Stimulated activated CD8-positive, alpha-beta memory T cell treated with anti-CD3 and anti-CD28 coated beads, Interleukin-4, amount 100 ng/mL, for 48 hours (primary cell): ENCODE results near the gene TMEM201.
A peak's percentile ranks its signal among the peaks of the same experiment; 100 is the strongest.
"Not testable (repeated sequence)": the region's sequence is repeated elsewhere in the genome, so short reads cannot be mapped to it uniquely, and the experiment has no call there.

Source experiments
- DNase-seq: peaks from one replicate; pipeline ENCODE4 v3.0.0-alpha.2; 2020

TMEM201 gene

DNA sequence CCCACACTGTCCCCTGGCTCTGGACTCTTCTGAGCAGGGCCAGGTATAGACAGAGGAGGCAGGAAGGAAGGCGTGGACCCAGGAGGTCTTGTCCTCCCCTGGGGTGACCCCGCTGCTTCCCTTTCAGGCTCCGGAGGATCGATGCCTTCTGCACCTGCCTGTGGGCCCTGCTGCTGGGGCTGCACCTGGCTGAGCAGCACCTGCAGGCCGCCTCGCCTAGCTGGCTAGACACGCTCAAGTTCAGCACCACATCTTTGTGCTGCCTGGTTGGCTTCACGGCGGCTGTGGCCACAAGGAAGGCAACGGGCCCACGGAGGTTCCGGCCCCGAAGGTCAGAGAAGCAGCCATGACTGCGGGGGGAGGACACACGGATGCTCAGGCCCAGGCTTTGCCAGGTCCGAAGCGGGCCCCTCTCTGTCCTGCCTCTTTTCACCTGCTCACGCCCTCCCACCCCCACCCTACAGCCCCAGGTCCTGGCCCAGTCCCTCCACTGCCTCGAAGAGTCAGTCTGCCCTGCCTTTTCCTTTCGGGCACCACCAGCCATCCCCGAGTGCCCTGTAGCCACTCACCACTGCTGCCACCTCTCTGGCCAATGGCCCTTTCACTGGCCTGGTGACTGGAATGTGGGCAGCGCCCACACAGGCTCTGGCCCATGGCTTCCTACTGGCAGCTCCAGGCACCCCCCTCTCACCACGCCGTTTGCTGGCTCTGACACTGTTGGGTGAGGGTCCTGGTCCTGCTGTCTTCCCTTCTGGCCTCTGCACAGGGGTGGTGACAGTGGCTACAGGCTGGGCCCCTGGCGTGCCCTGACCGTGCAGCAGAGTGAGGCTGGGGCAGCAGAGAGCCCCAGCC, 13.5 kb downstream of the TMEM201 start:
- no peak for DNase-seq

DNA sequence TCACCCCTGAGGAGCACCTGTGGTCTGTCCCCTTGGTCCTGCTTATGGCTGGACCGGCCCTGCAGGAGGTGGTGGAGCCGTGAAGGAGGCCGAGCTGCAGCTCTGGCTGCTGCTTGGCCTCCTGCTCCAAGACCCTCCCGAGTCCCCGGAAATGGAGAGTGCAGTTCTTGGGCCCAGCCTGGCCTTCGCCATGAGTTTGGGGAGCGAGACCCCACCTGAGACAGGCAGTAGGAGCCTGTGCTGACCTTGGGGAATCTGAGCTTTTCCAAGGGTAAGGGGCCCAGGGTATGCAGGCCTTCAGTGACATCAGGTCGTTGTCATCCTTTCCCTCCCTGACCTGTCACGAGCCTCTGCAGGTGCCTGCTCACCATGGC, 14.1 kb downstream of the TMEM201 start:
- no peak for DNase-seq

DNA sequence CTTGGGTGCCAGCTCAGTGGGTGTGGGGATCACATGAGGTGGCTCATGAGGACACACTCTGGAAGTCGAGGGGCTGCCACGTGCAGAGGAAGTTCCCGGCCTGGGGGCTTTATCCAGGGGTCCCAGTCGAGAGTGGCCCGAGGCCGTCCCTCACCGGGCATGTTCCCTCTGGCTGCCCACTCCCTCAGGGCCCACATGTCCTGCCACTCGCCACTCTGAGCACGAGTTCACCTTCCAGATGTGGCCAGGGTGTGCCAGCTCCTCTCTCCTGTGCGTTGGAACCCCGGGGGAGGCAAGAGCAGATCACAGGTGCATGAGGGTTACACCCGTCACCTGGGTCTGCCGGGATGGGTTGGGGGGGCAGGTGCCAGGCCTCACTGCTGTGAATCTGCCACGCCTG, 14.6 kb downstream of the TMEM201 start:
- DNase-seq, result no peak

DNA sequence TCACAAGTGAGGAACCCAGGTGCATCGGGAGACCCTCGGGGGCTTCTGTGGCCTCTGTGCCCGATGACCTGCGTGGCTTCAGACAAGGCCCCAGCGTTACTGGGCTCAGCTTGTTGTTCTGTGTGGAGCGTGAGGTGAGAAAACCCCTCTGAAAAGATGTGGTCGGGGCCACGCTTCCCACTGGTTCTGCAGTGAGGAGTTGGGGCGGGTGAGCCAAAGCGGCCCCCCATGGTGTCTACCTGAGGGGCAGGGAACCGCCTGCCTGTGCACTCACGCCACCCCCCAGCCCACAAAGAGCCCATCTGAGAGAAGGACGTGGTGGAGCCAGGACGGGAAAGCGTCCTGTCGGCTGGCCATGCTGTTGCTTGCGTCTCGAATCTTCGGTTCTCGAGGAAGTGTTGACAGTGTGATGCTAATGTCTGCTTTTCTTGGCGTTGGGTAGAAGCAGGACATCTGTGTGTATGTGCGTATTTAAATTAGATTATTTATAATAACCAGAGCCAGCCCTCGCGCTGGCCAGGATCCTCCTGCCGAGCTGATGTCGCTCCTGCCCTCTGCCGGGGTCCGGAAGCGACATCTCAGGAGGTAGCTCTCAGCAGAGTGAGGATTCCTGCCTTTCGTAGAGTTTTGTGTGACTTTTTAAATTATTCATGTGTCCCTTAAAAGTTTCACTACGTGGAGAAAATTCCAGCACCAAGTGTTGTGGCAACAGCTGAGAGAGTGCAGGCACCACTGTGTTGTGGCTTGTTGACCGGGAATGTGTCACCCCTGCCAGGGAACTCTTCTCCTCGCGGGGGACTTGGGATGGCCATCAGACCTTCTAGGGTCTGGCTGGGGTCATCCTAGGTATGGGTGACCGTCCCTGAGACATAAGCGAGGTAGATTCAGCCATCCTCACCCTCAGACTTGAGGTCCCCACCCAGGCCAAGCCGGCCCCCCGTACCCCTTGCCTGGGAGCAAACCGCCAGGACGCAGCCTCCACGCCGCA, 15.3 kb downstream of the TMEM201 start:
- no peak for DNase-seq

DNA sequence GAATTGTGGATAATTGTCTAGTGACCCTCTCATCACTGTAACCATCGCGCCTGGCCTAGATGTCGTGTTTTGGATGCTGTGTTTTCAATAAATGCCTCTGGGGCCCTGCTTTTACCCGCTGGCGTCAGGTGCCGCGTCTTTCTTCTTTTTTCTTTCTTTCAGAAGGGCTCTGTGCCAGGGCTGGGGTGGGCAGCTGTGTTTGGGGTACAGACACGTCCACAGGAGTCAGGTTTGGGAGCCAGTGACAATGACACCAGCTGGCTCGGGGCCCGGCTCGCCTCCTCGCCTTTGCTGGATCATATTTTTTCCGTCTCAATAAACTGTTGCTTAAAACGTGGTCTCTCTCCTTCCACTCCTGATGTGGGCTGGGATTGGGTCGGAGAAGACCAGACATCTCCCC, 16.1 kb downstream of the TMEM201 start:
- no peak for DNase-seq

DNA sequence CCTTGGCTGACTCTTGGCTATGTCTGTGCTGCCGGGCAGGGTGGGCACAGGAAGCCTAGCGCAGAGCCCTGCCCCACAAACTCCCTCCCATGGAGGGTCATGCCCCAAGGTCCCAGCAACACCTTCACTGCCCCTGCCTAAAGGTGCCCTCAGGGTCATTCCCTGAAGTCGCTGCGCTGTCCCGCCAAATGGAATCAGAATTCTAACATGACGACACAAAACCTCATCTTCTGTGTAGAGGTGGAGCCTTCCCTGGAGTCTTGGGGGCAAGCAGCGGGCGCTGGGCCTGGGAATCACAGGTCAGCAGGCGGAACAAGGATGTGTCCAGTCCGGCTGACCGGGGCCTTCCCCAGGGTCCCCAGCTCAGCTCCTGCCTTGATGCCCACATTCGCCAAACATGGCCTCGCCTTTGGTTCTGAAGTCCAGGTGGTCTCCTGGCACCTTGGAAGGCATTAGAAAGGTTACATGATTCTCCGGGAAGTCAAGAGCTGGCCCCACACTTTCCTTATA, 17.3 kb downstream of the TMEM201 start:
- no peak for DNase-seq

DNA sequence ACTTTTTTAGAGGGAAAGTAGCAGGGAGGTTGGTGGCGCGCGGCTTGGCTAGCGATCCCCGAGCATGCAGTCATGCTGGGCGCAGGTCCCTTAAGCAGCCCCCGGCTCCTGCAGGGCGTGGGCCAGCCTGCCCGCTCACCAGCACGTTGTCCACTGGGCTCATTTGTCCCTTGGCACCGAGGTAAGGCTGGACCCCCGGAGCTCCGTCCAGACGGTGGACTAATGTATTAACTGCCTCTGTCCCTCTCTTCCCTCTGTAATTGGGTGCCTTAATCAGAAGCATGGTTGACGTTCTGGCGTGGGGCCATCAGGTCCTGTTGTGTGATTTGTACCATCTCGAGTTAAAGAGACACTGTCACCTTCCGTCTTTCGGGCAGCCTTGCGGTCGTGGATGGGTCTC, 17.7 kb downstream of the TMEM201 start:
- DNase-seq, result no peak

DNA sequence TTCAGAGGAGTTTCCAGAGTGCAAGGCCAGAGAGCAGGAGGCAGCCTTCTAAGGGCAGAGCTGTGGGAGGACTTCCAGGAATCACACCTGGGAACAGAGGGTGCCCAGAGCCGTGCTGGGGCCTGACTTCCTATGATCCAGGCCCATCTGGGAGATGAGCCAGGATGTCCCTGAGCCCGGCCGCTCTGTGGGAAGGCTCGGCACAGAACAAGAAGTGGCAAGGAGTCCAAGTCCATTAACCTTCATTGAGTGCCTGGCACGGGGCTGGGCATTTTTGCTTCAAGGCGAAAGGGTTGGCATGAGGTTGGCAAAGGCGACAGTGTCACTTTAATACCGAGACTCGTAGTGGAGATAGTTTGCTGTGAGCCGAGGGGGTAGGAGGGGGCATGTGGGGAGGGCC, 18.2 kb downstream of the TMEM201 start:
- DNase-seq, result no peak

DNA sequence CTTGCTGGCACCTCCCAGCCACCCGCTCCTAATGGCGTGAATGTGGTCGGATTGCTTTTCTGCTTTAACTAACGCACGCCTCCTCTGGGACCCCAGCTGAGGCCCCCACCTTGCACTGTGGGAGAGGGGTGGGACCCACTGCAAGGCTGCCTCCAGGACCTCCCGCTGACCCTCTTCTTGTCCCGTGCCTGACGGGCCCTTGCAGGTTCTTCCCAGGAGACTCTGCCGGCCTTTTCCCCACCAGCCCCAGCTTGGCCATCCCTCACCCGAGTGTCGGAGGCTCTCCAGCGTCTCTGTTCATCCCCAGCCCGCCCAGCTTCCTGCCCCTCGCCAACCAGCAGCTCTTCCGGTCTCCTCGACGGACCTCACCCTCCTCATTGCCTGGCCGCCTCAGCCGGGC, 18.6 kb downstream of the TMEM201 start:
- DNase-seq, result no peak

DNA sequence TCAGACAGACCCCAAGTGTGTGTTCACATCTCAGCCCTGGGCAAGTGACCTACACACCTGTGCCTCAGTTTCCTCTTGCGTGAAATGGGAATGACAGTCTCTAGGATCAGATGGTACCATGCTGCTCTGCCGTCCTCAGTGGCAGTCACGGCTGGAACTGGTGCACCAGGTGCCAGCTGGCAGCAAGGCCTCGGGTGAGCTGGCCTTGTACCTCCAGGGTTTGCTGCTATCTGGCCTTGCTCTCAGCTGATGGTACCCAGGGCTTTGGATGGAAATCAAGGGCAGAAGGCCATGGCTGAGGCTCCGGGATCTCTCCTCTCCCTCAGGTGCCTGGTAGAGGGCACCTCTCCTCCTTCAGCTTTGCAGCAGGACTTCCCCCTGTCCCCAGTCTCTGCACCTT, 21.3 kb downstream of the TMEM201 start:
- DNase-seq, result no peak

DNA sequence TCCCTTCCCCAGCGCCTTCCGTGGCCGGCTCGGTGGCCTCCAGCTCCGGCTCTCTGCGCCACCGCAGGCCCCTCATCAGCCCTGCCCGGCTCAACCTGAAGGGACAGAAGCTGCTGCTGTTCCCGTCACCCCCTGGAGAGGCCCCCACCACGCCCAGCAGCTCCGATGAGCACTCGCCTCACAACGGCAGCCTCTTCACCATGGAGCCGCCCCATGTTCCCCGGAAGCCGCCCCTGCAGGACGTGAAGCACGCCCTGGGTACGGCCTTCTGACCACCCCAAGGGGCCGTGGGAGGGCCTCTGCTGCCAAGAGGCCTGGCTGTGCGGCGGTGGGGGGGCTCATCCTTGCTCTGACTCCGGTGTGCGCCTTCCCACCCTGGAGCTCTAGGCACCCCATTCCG, 21.8 kb downstream of the TMEM201 start:
- no peak for DNase-seq

DNA sequence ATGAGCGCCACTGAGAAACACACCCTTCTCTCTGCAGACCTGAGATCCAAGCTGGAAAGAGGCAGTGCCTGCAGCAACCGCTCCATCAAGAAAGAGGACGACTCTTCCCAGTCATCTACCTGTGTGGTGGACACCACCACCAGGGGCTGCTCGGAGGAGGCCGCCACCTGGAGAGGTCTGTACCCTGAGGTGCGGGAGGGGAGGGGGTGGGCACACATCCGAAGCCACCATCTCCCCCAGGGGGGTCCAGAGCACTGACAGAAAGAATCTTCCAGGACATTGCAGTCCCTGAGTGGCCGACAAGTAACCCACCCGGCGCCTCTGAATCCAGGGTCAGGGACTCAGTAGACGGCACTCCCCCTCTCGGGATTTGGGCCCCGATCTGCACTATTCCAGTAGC, 23.0 kb downstream of the TMEM201 start:
- no peak for DNase-seq

DNA sequence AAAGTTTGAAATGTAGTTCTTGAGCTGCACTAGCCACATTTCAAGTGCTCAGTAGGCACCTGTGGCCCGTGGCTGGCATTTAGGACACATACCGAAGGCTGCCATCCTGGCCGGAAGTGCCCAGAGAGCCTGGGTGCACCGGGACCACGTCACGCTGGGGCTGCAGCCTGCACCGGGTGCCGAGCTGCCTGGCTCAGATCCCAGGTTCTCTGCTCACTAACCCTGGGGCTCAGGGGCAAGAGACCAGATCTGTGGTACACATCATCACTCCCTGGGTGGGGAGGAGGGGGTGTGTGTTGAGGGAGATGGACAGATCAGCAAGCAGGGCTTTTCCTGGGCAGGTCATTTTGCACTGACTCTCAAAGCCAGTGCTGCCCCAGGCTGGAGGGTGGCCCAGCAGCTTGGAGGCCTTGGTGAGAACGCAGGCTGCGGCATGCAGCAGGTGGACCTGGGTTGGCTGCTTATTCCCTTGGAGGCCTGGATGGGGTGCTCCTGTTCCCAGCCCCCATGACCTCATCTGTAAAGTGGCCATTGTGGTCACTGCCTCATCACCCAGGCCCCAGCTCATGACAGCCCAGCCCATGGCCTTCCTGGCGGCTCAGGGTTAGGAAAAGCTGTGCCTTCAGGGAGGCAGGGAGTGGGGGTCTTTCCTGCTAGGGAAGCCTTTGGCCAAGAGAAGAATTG, 23.6 kb downstream of the TMEM201 start:
- DNase-seq, result no peak

DNA sequence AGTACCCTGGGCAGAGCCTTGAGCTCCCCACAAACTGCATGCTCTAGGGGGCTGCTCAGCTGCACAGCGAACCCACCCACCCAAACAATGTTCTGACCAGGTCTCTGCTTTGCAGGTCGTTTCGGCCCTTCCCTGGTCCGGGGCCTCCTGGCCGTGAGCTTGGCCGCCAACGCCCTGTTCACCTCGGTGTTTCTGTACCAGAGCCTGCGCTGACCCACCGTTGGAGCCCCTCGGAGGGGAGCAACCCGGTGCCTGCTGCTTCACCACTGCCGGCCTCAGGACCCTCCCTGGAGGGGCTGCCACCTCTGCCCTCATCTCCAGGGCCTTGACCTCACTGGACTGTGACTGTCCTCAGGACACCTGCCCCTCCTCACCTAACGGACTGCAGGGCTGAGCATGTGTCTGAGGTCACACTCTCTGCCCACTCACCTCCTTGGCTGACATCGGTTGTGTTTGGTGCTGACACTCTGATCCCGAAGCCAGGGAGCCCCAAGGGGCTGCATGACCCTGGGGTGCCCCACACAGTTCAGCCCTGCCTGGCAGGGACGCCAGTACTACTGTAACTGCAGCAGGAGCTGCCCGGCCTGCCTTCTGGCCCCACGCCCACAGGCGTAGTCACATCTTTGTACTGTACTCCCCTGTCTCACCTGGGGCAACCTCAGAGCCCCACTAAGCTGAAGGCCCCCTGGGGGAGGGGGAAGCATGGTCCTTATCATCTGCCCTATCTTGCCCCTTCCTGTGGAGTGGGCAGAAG, 24.3 kb downstream of the TMEM201 start:
- DNase-seq, result no peak

DNA sequence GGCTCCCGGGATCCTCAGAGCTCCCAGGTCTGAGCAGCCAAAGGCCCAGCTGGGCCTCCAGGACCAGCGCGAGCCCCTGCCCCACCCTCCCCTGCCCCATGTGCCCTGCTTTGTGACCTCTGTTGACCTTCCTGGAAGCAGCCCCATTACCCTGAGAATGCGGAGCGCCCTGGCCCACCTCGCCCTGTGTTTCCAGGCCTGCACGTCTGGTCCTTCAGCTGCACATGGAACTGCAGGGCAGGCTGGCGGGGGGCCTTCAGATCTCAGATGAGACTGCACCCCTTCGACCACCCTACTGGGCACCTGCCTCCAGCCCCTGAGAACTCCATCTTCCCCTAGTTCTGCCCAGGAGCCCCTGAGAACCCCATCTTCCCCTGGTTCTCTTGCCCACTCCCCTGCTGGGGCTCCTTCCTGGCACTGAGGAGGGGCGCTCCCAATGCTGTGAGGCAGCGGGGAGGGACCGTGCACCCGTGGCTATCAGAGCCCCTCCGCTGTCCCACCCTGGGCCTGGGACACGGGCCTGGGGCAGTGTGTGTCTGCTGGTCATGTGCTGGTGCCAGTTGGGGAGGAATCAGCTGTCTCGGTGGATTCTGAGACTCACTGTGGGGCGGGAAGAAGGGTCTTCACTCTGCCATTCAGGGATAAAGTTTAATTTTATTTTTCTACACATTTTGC, 25.1 kb downstream of the TMEM201 start:
- no peak for DNase-seq

DNA sequence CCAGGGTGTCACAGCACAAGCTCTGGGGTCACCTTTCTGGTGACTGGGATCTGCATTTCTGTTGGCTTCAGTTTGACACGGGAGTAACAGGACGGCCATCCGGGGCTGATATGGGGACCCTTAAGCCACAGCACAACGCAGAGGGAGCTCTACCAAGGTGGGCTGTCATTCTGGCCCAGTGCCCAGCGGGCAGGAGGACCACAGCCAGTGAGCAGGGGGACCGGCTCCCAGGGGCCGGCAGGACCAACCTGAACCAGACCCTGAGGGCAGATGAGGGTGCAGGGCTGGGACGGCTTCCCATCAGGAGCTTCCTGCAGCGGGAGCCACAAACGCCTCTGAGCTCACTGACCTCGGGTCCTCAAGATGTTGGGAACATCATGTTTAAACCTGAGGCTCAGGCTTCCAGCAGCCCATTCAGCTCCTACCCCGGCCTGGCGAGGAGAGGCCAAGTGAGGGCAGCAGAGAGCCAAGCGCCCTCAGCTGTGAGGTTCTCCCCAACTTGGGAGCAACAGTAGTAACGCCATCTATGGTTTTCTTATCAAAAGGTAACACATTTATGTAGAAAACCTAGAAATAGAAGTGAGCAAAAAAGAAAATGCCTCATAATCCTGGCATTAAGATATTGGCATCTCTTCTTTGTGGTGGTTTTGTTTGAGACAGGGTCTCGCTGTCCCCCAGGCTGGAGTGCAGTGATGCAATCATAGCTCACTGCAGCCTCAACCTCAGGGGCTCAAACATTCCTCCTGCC, 26.8 kb downstream of the TMEM201 start:
- peak; percentile 72 for DNase-seq

DNA sequence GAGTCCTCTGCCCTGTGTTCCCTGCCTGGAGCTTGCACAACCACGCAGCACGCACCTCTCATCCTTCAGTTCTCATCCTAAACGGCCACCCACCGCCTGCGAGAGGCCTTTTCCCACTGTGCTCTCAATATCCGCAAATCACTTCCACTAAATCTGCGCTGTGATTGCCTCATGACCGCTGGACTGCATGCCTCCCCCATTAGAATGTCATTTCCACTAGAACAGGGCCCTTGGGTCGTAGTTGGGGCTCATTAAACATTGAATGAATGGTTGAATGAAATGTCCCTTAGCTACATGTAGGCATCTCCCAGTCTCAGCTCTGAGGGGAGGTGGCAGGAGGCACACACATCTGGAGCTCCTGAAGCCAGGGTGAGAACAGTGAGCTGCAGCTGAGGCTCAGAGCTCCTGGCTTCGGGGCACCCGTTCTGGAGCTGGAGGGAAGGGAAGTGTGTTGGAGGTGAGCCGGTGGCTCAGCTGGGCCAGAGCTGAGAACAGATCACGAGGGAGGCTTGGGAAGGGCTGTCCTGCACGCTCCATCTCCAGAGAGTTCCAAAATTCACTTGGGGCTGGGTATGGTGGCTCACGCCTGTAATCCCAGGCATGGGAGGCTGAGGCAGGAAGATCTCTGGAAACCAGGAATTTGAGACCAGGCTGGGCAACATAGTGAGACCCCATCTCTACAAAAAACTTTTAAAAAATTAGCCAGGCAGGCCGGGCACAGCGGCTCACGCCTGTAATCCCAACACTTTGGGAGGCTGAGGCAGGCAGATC, 30.4 kb downstream of the TMEM201 start:
- DNase-seq, result no peak

DNA sequence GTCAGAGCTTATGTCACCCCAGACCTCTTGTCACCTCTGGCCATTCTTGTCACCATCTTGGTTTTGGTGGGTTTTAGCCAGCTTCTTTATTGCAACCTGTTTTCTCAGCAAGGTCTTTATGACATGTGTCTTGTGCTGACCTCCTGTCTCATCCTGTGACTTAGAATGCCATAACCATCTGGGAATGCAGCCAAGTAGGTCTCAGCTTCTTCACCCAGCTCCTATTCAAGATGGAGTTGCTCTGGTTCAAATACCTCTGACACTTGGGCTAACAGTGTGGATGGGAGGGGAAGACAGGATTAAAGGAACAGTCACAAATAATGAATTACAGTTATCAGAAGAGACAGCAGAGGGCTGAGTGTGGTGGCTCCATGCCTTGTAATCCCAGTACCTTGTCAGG, 32.3 kb downstream of the TMEM201 start:
- DNase-seq, result no peak

DNA sequence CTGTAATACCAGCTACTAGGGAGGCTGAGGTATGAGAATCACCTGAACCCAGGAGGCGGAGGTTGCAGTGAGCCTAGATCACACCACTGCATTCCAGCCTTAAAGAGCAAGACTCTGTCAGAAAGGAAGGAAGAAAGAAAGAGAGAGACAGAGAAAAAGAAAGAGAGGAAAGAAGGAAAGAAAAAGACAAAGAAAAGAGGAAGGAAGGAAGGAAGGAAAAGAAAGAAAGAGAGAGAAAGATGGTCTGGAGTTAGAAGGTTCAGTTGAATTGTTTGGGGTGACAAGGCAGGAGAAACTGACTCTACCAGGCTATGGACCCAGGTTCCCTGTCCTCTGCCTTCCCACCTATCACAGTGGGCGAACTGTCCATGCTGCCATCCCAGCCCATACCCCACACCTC, 35.4 kb downstream of the TMEM201 start:
- DNase-seq, result no peak

DNA sequence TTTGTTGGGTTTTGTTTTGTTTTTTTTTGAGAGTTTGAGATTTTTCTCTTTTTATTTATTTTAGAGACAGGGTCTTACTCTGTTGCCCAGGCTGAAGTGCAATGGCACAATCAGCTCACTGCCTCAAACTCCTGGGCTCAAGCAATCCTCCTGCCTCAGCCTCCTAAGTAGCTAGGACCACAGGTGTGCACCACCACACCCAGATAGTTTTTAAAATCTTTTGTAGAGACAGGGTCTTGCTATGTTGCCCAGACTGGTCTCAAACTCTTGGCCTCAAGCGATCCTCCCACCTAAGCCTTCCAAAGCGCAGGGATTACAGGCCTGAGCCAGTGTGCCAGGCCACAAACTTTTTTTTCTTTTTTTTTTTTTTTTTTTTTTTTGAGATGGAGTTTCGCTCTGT, 36.3 kb downstream of the TMEM201 start:
- DNase-seq, result not testable (repeated sequence)
